Measurements from ENCODE around the gene NOTUM. TPM values are rescaled to one million over a fixed set of nuclear protein-coding genes. Genes with fewer than 3 reads are reported as not detected.

Gene NOTUM
- total RNA-seq, 1 donor from 2014 or later, result 1.7 TPM

GRCh38 chr17:81928544-81929252 lies 32.3 kb downstream of the NOTUM start:
- Mint-ChIP-seq H3K4me3 (ENCODE audit: unreplicated experiment) (peak overlapping the region; percentile 76), H3K27ac (ENCODE audit: unreplicated experiment) (peak overlapping the region; percentile 69), H3K36me3 (ENCODE audit: low read depth, unreplicated experiment) (peaks cover 6% of the 10 kb centered on the region), H3K27me3 (ENCODE audit: low read depth, unreplicated experiment) (no peaks in the 10 kb centered on the region), H3K4me1 (ENCODE audit: low read depth, unreplicated experiment) (peaks cover 14% of the 10 kb centered on the region), H3K9me3 (ENCODE audit: unreplicated experiment) (no peaks in the 10 kb centered on the region)
- peaks cover 34% of the 10 kb centered on the region for H3K79me2 ChIP-seq (ENCODE audit: insufficient read depth, low read length)
- peak overlapping the region; percentile 60 for H3K4me3 ChIP-seq (ENCODE audit: insufficient read depth, low read depth, low read length)
- peak overlapping the region; percentile 88 for H3K9ac ChIP-seq (ENCODE audit: low read length)
- H4K20me1 ChIP-seq (ENCODE audit: insufficient read depth, low read length), result peaks cover 56% of the 10 kb centered on the region
- FAIRE-seq (no peak), DNase-seq (ENCODE audit: low read depth) (no peak)
- no peaks in the 10 kb centered on the region for H3K9me3 ChIP-seq (ENCODE audit: insufficient read depth, low read depth, low read length)
- no peaks in the 10 kb centered on the region for H3K27me3 ChIP-seq (ENCODE audit: insufficient read depth, low read length)
- peak overlapping the region; percentile 83 for H3K4me2 ChIP-seq (ENCODE audit: low read length)
- peaks cover 25% of the 10 kb centered on the region for H3K4me1 ChIP-seq (ENCODE audit: insufficient read depth, low read length)
- no peaks in the 10 kb centered on the region for H3K36me3 ChIP-seq (ENCODE audit: insufficient read depth, low read length)
- H2AFZ ChIP-seq (ENCODE audit: low read depth, low read length), result peak overlapping the region; percentile 77
- no peak overlapping the region for H3K27ac ChIP-seq (ENCODE audit: low read depth, low read length)
- TF ChIP-seq CTCF (IDR thresholded peaks at IDR 0.05; ENCODE audit: insufficient read depth, low read depth, low read length) (no peak), EZH2 (IDR thresholded peaks at IDR 0.05; ENCODE audit: insufficient read depth, low read length) (peak; percentile 36)

GRCh38 chr17:81927653-81928543 lies 33.1 kb downstream of the NOTUM start, which contains the start of gene MAFG:
TSS of gene MAFG (minus strand) at chr17:81927735. CDS start at chr17:81923185, 4,550 bp downstream.
- peak within 1 kb of the TSS; percentile 93 for H3K4me3 Mint-ChIP-seq (ENCODE audit: unreplicated experiment)

More at GRCh38 chr17:81927653-81928543, 33.1 kb downstream of the NOTUM start, which contains the start of gene MAFG:
- Mint-ChIP-seq H3K27me3 (ENCODE audit: low read depth, unreplicated experiment) (no peaks in the 10 kb centered on the region), H3K27ac (ENCODE audit: unreplicated experiment) (peak within 1 kb of the TSS; percentile 98), H3K36me3 (ENCODE audit: low read depth, unreplicated experiment) (no peaks in the 10 kb centered on the region), H3K4me1 (ENCODE audit: low read depth, unreplicated experiment) (peaks cover 14% of the 10 kb centered on the region), H3K9me3 (ENCODE audit: unreplicated experiment) (no peaks in the 10 kb centered on the region)
- H3K4me2 ChIP-seq (ENCODE audit: low read length), result peak within 1 kb of the TSS; percentile 94
- peaks cover 42% of the 10 kb centered on the region for H3K79me2 ChIP-seq (ENCODE audit: insufficient read depth, low read length)
- H3K9me3 ChIP-seq (ENCODE audit: insufficient read depth, low read depth, low read length), result no peaks in the 10 kb centered on the region
- H3K4me1 ChIP-seq (ENCODE audit: insufficient read depth, low read length), result peaks cover 32% of the 10 kb centered on the region
- H3K27ac ChIP-seq (ENCODE audit: low read depth, low read length), result peak within 1 kb of the TSS; percentile 87
- H3K27me3 ChIP-seq (ENCODE audit: insufficient read depth, low read length), result no peaks in the 10 kb centered on the region
- DNase-seq (ENCODE audit: low read depth) (peak; percentile 75), FAIRE-seq (no peak)
- peak within 1 kb of the TSS; percentile 66 for H3K4me3 ChIP-seq (ENCODE audit: insufficient read depth, low read depth, low read length)
- H3K9ac ChIP-seq (ENCODE audit: low read length), result peak within 1 kb of the TSS; percentile 88
- H4K20me1 ChIP-seq (ENCODE audit: insufficient read depth, low read length), result peaks cover 58% of the 10 kb centered on the region
- TF ChIP-seq CTCF (IDR thresholded peaks at IDR 0.05; ENCODE audit: insufficient read depth, low read depth, low read length) (peak; percentile 5), EZH2 (IDR thresholded peaks at IDR 0.05; ENCODE audit: insufficient read depth, low read length) (no peak)
- no peaks in the 10 kb centered on the region for H3K36me3 ChIP-seq (ENCODE audit: insufficient read depth, low read length)
- H2AFZ ChIP-seq (ENCODE audit: low read depth, low read length), result peak within 1 kb of the TSS; percentile 77
